SU-DHL-6 (cell line): ENCODE data around the gene SEMA3G.

Experiments
- H2AFZ ChIP-seq: fragments of 200-600 bp; sonication (generic); 2 replicates; pipeline ENCODE4 v1.6.1; 2014; ENCODE audit warnings: low read depth, mild to moderate bottlenecking, moderate library complexity, mixed read lengths, antibody characterized with exemption, low read length; ENCODE audit not compliant: severe bottlenecking
- H3F3A ChIP-seq: fragments of 200-600 bp; shearing (Covaris generic); 2 replicates; pipeline ENCODE4 v1.6.0; 2016; ENCODE audit warnings: antibody characterized with exemption, mild to moderate bottlenecking; ENCODE audit not compliant: insufficient read depth
- H3K27ac ChIP-seq: fragments of 200-600 bp; sonication (generic); 2 replicates; pipeline ENCODE4 v1.5.1; 2016; ENCODE audit warnings: low read depth, mild to moderate bottlenecking, low read length, moderate library complexity, mixed read lengths
- H3K27me3 ChIP-seq: fragments of 200-600 bp; sonication (generic), shearing (Covaris generic); 2 replicates; pipeline ENCODE4 v1.6.0; 2014; ENCODE audit warnings: mild to moderate bottlenecking, low read length
- H3K36me3 ChIP-seq: fragments of 200-600 bp; sonication (generic); 2 replicates; pipeline ENCODE4 v1.6.1; 2014; ENCODE audit warnings: mild to moderate bottlenecking, low read length, mixed read lengths
- H3K4me2 ChIP-seq: fragments of 300-600, 200-600 bp; shearing (Covaris generic), sonication (generic); 2 replicates; pipeline ENCODE4 v1.6.0; 2014; ENCODE audit warnings: low read length, low read depth, mild to moderate bottlenecking; ENCODE audit not compliant: poor library complexity, severe bottlenecking
- H3K4me3 ChIP-seq: fragments of 200-600 bp; sonication (generic); 2 replicates; pipeline ENCODE4 v1.5.1; 2014; ENCODE audit warnings: antibody characterized with exemption, low read length, mild to moderate bottlenecking, mixed read lengths; ENCODE audit not compliant: insufficient read depth, poor library complexity, severe bottlenecking
- H3K79me2 ChIP-seq: fragments of 200-600 bp; sonication (generic); 2 replicates; pipeline ENCODE4 v1.6.1; 2014; ENCODE audit warnings: mild to moderate bottlenecking, low read length, moderate library complexity; ENCODE audit not compliant: insufficient read depth
- H3K9ac ChIP-seq: fragments of 200-600 bp; sonication (generic); 2 replicates; pipeline ENCODE4 v1.7.0; 2014; ENCODE audit warnings: mild to moderate bottlenecking, low read length
- H3K9me2 ChIP-seq: fragments of 200-600 bp; sonication (generic); replicated peaks from 2 replicates; pipeline ENCODE4 v1.6.1; 2014; ENCODE audit warnings: low read length; ENCODE audit not compliant: insufficient read depth
- H3K9me3 ChIP-seq: fragments of 200-600 bp; sonication (generic); 2 replicates; pipeline ENCODE4 v1.6.1; 2014; ENCODE audit warnings: low read length, mixed read lengths; ENCODE audit not compliant: insufficient read depth
- H4K20me1 ChIP-seq: fragments of 200-600 bp; sonication (generic); 2 replicates; pipeline ENCODE4 v1.6.1; 2014; ENCODE audit warnings: low read depth, mild to moderate bottlenecking, antibody characterized with exemption, low read length, moderate library complexity, mixed read lengths
- CTCF ChIP-seq: fragments of 200-600 bp; sonication (generic); IDR thresholded peaks from one replicate; pipeline ENCODE4 v1.5.1; 2017; ENCODE audit warnings: antibody characterized with exemption, mild to moderate bottlenecking, low read length, moderate library complexity; ENCODE audit not compliant: insufficient read depth, poor library complexity, severe bottlenecking
- EZH2phosphoT487 ChIP-seq: fragments of 200-600 bp; sonication (generic), shearing (Covaris generic); conservative IDR thresholded peaks from 2 replicates; pipeline ENCODE4 v1.6.1; 2018; ENCODE audit warnings: mild to moderate bottlenecking, antibody characterized with exemption, low read length, moderate library complexity, mixed read lengths

SEMA3G gene

GRCh38 chr3:52393959-52394670, 50.8 kb downstream of the SEMA3G start:
- no peaks in the 10 kb centered on the region for H3K36me3 ChIP-seq
- no peaks in the 10 kb centered on the region for H3F3A ChIP-seq
- H3K9me3 ChIP-seq = no peaks in the 10 kb centered on the region
- H4K20me1 ChIP-seq = no peaks in the 10 kb centered on the region
- no peak overlapping the region for H3K4me2 ChIP-seq
- H3K9ac ChIP-seq = no peak overlapping the region
- no peak overlapping the region for H3K27ac ChIP-seq
- H3K27me3 ChIP-seq = no peaks in the 10 kb centered on the region
- no peak overlapping the region for H2AFZ ChIP-seq
- H3K9me2 ChIP-seq = no peaks in the 10 kb centered on the region
- H3K79me2 ChIP-seq = no peaks in the 10 kb centered on the region
- TF ChIP-seq CTCF = no peak
- no peak for TF ChIP-seq EZH2phosphoT487
- no peak overlapping the region for H3K4me3 ChIP-seq

GRCh38 chr3:52393131-52393807, 51.6 kb downstream of the SEMA3G start:
- Histone ChIP-seq H4K20me1 (no peaks in the 10 kb centered on the region), H2AFZ (no peak overlapping the region), H3F3A (no peaks in the 10 kb centered on the region), H3K27me3 (no peaks in the 10 kb centered on the region), H3K9me2 (no peaks in the 10 kb centered on the region), H3K4me3 (no peak overlapping the region), H3K9ac (no peak overlapping the region), H3K4me2 (no peak overlapping the region), H3K79me2 (no peaks in the 10 kb centered on the region), H3K27ac (no peak overlapping the region), H3K36me3 (no peaks in the 10 kb centered on the region), H3K9me3 (no peaks in the 10 kb centered on the region)
- no peak for TF ChIP-seq EZH2phosphoT487
- no peak for TF ChIP-seq CTCF

GRCh38 chr3:52392216-52392930, 52.5 kb downstream of the SEMA3G start:
- H3K9me3 ChIP-seq = no peaks in the 10 kb centered on the region
- H2AFZ ChIP-seq = no peak overlapping the region
- no peak overlapping the region for H3K27ac ChIP-seq
- TF ChIP-seq CTCF (no peak), EZH2phosphoT487 (no peak)
- H3K36me3 ChIP-seq = no peaks in the 10 kb centered on the region
- no peak overlapping the region for H3K4me3 ChIP-seq
- H3K27me3 ChIP-seq = no peaks in the 10 kb centered on the region
- no peaks in the 10 kb centered on the region for H3K9me2 ChIP-seq
- H3K79me2 ChIP-seq = no peaks in the 10 kb centered on the region
- no peak overlapping the region for H3K4me2 ChIP-seq
- H3K9ac ChIP-seq = no peak overlapping the region
- H3F3A ChIP-seq = no peaks in the 10 kb centered on the region
- no peaks in the 10 kb centered on the region for H4K20me1 ChIP-seq
